Measurements from ENCODE around the gene RPN1. TPM values are rescaled to one million over a fixed set of nuclear protein-coding genes. Genes with fewer than 3 reads are reported as not detected.

The RPN1 gene
- total and polyA plus RNA-seq, 10 of the 15 experiments (the other 5 are each of a cell fraction or from before 2014, with no cell fraction given), result 56.1 to 266 (median 157) TPM

GRCh38 chr3:128680603-128681368, 30.2 kb upstream of the RPN1 start (continued):
- peak in 1 of 2 experiments; percentile 68; a peak in 2 of 4 replicates for TF ChIP-seq BHLHE40 (IDR thresholded peaks at IDR 0.05; ENCODE audit: borderline replicate concordance in 1 of 2, low read depth in 2 of 2, low read length in 1 of 2)
- no peak for TF ChIP-seq SUZ12 (IDR thresholded peaks at IDR 0.05; ENCODE audit: unreplicated experiment)
- peak; percentile 64 for TF ChIP-seq ELK1 (IDR thresholded peaks at IDR 0.05; ENCODE audit: low read depth, low read length)
- TF ChIP-seq ZNF592 (IDR thresholded peaks at IDR 0.05), result peak; percentile 5; the same call in 1 of the 2 replicates
- no peak for TF ChIP-seq PAX8 (IDR thresholded peaks at IDR 0.05)
- peak in 1 of 2 experiments; percentile 22; a peak in 1 of 4 replicates for TF ChIP-seq ETV6 (conservative IDR thresholded peaks at IDR 0.05 in 1 of 2, IDR thresholded peaks at IDR 0.05 in 1 of 2; ENCODE audit: borderline replicate concordance in 1 of 2, low read depth in 1 of 2)
- no peak for TF ChIP-seq ASH2L (IDR thresholded peaks at IDR 0.05; ENCODE audit: borderline replicate concordance, low read depth)
- peak; percentile 80 for TF ChIP-seq DPF2 (IDR thresholded peaks at IDR 0.05)
- TF ChIP-seq MEF2A (IDR thresholded peaks at IDR 0.05; ENCODE audit: insufficient read depth, low read depth, low read length), result peak; percentile 59; the same call in 1 of the 2 replicates
- TF ChIP-seq HDGF (IDR thresholded peaks at IDR 0.05), result peak; percentile 95; the same call in 1 of the 2 replicates
- TF ChIP-seq RCOR1 (conservative IDR thresholded peaks at IDR 0.05; ENCODE audit: low read depth, low read length), result no peak
- peak; percentile 59; the same call in 1 of the 3 replicates for TF ChIP-seq POU2F2 (IDR thresholded peaks at IDR 0.05; ENCODE audit: borderline replicate concordance, low read depth, low read length)
- TF ChIP-seq E2F8 (IDR thresholded peaks at IDR 0.05; ENCODE audit: low read depth, partially characterized antibody), result no peak
- peak; percentile 34 for TF ChIP-seq ESRRA (IDR thresholded peaks at IDR 0.05; ENCODE audit: low read length)
- TF ChIP-seq HDAC6 (IDR thresholded peaks at IDR 0.05; ENCODE audit: unreplicated experiment), result peak; percentile 57
- no peak; the same call in 1 of the 2 replicates for TF ChIP-seq SREBF1 (IDR thresholded peaks at IDR 0.05; ENCODE audit: low read length)
- no peak for TF ChIP-seq RAD51 (IDR thresholded peaks at IDR 0.05)
- TF ChIP-seq PKNOX1 (IDR thresholded peaks at IDR 0.05), result peak; percentile 74
- no peak for TF ChIP-seq JUNB (IDR thresholded peaks at IDR 0.05)
- peak; percentile 67; the same call in 1 of the 2 replicates for TF ChIP-seq BACH1 (IDR thresholded peaks at IDR 0.05; ENCODE audit: borderline replicate concordance)
- peak; percentile 84 for TF ChIP-seq RFX5 (IDR thresholded peaks at IDR 0.05; ENCODE audit: low read depth, low read length)

Measured in GM12878 (cell line).